Measurements from ENCODE around the gene TLE3. TPM values are rescaled to one million over a fixed set of nuclear protein-coding genes. Genes with fewer than 3 reads are reported as not detected.

The TLE3 gene
- total RNA-seq, 1 experiment from 2014 or later: 98.2 TPM

DNA sequence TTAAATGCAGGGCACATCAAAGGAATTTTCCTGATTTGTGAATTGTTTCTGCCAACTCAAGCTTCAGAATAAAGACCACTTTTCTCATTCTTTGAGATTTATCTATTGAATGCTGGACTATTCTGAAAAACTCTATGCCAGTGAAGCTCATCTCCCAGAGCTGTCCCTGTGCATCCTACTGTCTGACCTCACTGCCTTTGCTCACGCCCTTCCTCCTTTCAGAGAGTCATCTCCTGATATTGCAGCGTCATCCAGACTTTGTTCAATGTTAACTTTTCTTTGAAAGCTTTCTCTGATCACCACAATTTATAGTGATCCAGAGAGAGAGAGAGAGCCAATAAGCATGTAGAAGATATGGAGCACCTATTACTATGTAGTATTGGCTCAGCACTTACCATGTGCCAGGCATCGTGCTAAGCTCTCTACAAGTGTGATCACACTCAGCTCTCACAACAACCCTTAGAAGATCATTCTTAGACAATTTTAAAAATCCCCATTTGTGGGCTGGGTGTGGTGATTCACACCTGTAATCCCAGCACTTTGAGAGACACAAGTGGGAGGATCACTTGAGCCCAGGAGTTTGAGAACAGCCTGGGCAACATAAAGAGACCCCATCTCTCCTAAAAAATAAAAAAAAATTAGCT is 30.2 kb upstream of the TLE3 start:
- TF ChIP-seq, protein P1, sequence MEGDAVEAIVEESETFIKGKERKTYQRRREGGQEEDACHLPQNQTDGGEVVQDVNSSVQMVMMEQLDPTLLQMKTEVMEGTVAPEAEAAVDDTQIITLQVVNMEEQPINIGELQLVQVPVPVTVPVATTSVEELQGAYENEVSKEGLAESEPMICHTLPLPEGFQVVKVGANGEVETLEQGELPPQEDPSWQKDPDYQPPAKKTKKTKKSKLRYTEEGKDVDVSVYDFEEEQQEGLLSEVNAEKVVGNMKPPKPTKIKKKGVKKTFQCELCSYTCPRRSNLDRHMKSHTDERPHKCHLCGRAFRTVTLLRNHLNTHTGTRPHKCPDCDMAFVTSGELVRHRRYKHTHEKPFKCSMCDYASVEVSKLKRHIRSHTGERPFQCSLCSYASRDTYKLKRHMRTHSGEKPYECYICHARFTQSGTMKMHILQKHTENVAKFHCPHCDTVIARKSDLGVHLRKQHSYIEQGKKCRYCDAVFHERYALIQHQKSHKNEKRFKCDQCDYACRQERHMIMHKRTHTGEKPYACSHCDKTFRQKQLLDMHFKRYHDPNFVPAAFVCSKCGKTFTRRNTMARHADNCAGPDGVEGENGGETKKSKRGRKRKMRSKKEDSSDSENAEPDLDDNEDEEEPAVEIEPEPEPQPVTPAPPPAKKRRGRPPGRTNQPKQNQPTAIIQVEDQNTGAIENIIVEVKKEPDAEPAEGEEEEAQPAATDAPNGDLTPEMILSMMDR (conservative IDR thresholded peaks at IDR 0.05): no peak
- Histone ChIP-seq H3K4me2 (ENCODE audit: insufficient read depth, insufficient read length, low read length) (no peak overlapping the region), H2BK20ac (ENCODE audit: low read depth, low read length, poor library complexity, severe bottlenecking) (no peak overlapping the region), H3T11ph (ENCODE audit: low read length) (no peak overlapping the region), H3K56ac (ENCODE audit: insufficient read length, low read depth, low read length) (no peak overlapping the region), H3K79me1 (ENCODE audit: insufficient read depth, low read depth, low read length, poor library complexity, severe bottlenecking) (no peaks in the 10 kb centered on the region), H3K4ac (ENCODE audit: low read depth, low read length) (no peak overlapping the region), H2BK120ac (ENCODE audit: low read depth, low read length, poor library complexity, severe bottlenecking) (no peak overlapping the region), H3K9me3 (ENCODE audit: control insufficient read depth, low read depth, low read length) (no peaks in the 10 kb centered on the region), H4K20me1 (ENCODE audit: control insufficient read depth, insufficient read depth, insufficient read length) (no peaks in the 10 kb centered on the region), H2AFZ (ENCODE audit: low read length) (no peak overlapping the region), H3K27me3 (ENCODE audit: insufficient read depth, low read length) (no peaks in the 10 kb centered on the region), H2BK5ac (ENCODE audit: insufficient read length, low read length) (no peak overlapping the region), H4K5ac (ENCODE audit: insufficient read length, low read depth, low read length) (no peak overlapping the region), H3K18ac (ENCODE audit: insufficient read length, low read depth, low read length) (no peak overlapping the region), H2BK12ac (ENCODE audit: insufficient read length, low read depth, low read length) (no peak overlapping the region), H4K91ac (ENCODE audit: insufficient read length, low read depth, low read length) (no peak overlapping the region), H3K9ac (ENCODE audit: extremely low read depth, insufficient read length, low read length) (no peak overlapping the region), H3K79me2 (ENCODE audit: insufficient read depth, low read length) (no peaks in the 10 kb centered on the region), H3K27ac (ENCODE audit: insufficient read length, low read depth, low read length) (no peak overlapping the region), H3K23me2 (ENCODE audit: insufficient read length, low read depth, low read length, poor library complexity, severe bottlenecking) (no peaks in the 10 kb centered on the region), H4K8ac (replicated peaks; ENCODE audit: insufficient read length, low read depth, low read length) (no peak overlapping the region), H3K23ac (ENCODE audit: insufficient read length, low read depth, low read length) (no peak overlapping the region), H2BK15ac (ENCODE audit: low read depth, low read length) (no peak overlapping the region), H3K4me1 (ENCODE audit: insufficient read depth, low read length) (no peaks in the 10 kb centered on the region), H2AK5ac (ENCODE audit: insufficient read length, low read length) (no peak overlapping the region), H3K14ac (ENCODE audit: insufficient read depth, low read length) (no peak overlapping the region)
- no peak overlapping the region; a peak in 1 of 7 replicates for H3K27ac Mint-ChIP-seq
- no peaks in the 10 kb centered on the region; a peak in 1 of 5 replicates for H3K9me3 Mint-ChIP-seq
- peaks cover 23% of the 10 kb centered on the region for H3K27me3 Mint-ChIP-seq (ENCODE audit: low read depth)
- no peak for DNase-seq
- H3K4me3 Mint-ChIP-seq: no peak overlapping the region
- H3K36me3 Mint-ChIP-seq (ENCODE audit: insufficient read depth in 1 of 3, low read depth in 3 of 3): no peaks in the 10 kb centered on the region
- H3K4me1 Mint-ChIP-seq: no peaks in the 10 kb centered on the region
- no CpG with 5 or more reads among the region's 3 CpGs for WGBS (ENCODE audit: extremely low coverage, insufficient read length, low lambda C conversion rate)

All from H9 (cell line).